Kidney (tissue), 14 donors: ENCODE results near the gene GIPC2. TPM values are rescaled to one million over a fixed set of nuclear protein-coding genes. Genes with fewer than 3 reads are reported as not detected.

ENCODE experiments used
- DNase-seq, 5 donors: peaks; one replicate each; pipeline ENCODE4 v3.0.0-alpha.2; 2013 to 2020
- FAIRE-seq: peaks from 2 replicates; lab custom pipeline; 2012; peaks lifted over from hg19 to GRCh38; lab: Jason Lieb, UNC
- H3K27ac ChIP-seq, 2 donors: one replicate each; pipeline ENCODE4 v1.7.0; 2013; ENCODE audit warnings: low read depth in 2 of 2, low read length in 2 of 2, inconsistent platforms in 1 of 2
- H3K27me3 ChIP-seq: one replicate; pipeline ENCODE4 v1.7.1; 2013; ENCODE audit warnings: low read length, inconsistent platforms; ENCODE audit not compliant: control insufficient read depth, insufficient read depth
- H3K36me3 ChIP-seq, 3 donors: one replicate each; pipeline versions ENCODE4 v1.7.0 to v1.7.1; 2013; ENCODE audit warnings: low read length in 3 of 3, control low read depth in 1 of 3, inconsistent platforms in 1 of 3; ENCODE audit not compliant: insufficient read depth in 3 of 3, control insufficient read depth in 2 of 3
- H3K4me1 ChIP-seq, 3 donors: one replicate each; pipeline versions ENCODE4 v1.7.0 to v1.7.1; 2013; ENCODE audit warnings: low read length in 3 of 3, inconsistent platforms in 1 of 3, low read depth in 1 of 3; ENCODE audit not compliant: control insufficient read depth in 2 of 3, insufficient read depth in 2 of 3
- H3K4me3 ChIP-seq, 3 donors: one replicate each; pipeline versions ENCODE4 v1.7.0 to v1.8.1; 2013; ENCODE audit warnings: low read length in 3 of 3, control low read depth in 1 of 3, inconsistent platforms in 1 of 3
- H3K9ac ChIP-seq, 3 donors: one replicate each; pipeline versions ENCODE4 v1.7.0 to v1.7.1; 2013; ENCODE audit warnings: low read length in 3 of 3, control low read depth in 1 of 3, inconsistent platforms in 1 of 3
- H3K9me3 ChIP-seq, 3 donors: one replicate each; pipeline versions ENCODE4 v1.7.0 to v1.7.1; 2013; ENCODE audit warnings: low read length in 3 of 3, control low read depth in 1 of 3, inconsistent platforms in 1 of 3; ENCODE audit not compliant: control insufficient read depth in 2 of 3, insufficient read depth in 1 of 3
- CTCF ChIP-seq: IDR thresholded peaks from 3 replicates; pipeline ENCODE4 v1.5.1; 2012; ENCODE audit warnings: mild to moderate bottlenecking, moderate library complexity, borderline replicate concordance; ENCODE audit not compliant: insufficient read depth; ENCODE audit errors: extremely low read depth
- intact Hi-C: fragments of 100-400 bp; cut with DNase I; formaldehyde crosslinking; loops from one replicate; pipeline ENCODE4 v1.11.1; 2022
- polyA plus RNA-seq: library from polyadenylated mRNA; stranded (reverse); fragments of 350-450 nt; fragmentation: Illumina TruSeq; extraction: RNeasy Lipid Tissue Mini Kit (QIAGEN cat#74804); gene quantifications from one replicate; pipeline ENCODE4 v1.2.3, GENCODE V29; 2014; ENCODE audit warnings: low read depth, low replicate concordance; ENCODE audit not compliant: insufficient read depth
- total RNA-seq: library from RNA; stranded (reverse); fragmentation: NEBNext Ultra II Directional; extraction: Animal tissue kit (Norgen Biotek cat#: 25700); gene quantifications from one replicate; pipeline ENCODE4 v1.2.1, GENCODE V29; 2021
- donor health status: control.
- donor health status: control.
- donor health status: control.
- donor health status: control.
- donor health status: control.
- donor health status: DM: yes; HTN: yes; CAD: no.
- donor health status: Normal renal cell carcinoma (clear cell type).

The GIPC2 gene
- total and polyA plus RNA-seq, 2 donors from 2014 or later, result 10.7 to 20.3 TPM

GRCh38 chr1:78184460-78185072 is 138.8 kb downstream of the GIPC2 start:
- no peaks in the 10 kb centered on the region for H3K36me3 ChIP-seq
- no peak for FAIRE-seq
- no peak for DNase-seq
- TF ChIP-seq CTCF, result no peak
- H3K27ac ChIP-seq, result no peak overlapping the region
- H3K27me3 ChIP-seq, result no peaks in the 10 kb centered on the region
- no peaks in the 10 kb centered on the region for H3K9me3 ChIP-seq
- intact Hi-C loops, result no loop called here
- no peak overlapping the region for H3K4me3 ChIP-seq
- H3K9ac ChIP-seq, result no peak overlapping the region
- no peaks in the 10 kb centered on the region for H3K4me1 ChIP-seq

Other genes with a start within 250 kb of the GIPC2 start
- gene NEXN, start 157.3 kb upstream of the GIPC2 start, total RNA-seq, result 7.1 TPM
- 6.5 TPM for gene NEXN, start 157.3 kb upstream of the GIPC2 start, polyA plus RNA-seq
- 151 TPM for gene FUBP1, start 66.9 kb upstream of the GIPC2 start, total RNA-seq
- gene FUBP1, start 66.9 kb upstream of the GIPC2 start, polyA plus RNA-seq, result 63.7 TPM
- gene DNAJB4, start 41.0 kb upstream of the GIPC2 start, total RNA-seq, result 34.7 TPM
- gene DNAJB4, start 41.0 kb upstream of the GIPC2 start, polyA plus RNA-seq, result 17.0 TPM